CD4-positive, alpha-beta T cell treated with Interleukin-12 subunit alpha and Interleukin-12 subunit beta, for 1 hour (primary cell): ENCODE data around the gene EHD4.

Source experiments
- DNase-seq: peaks from one replicate; pipeline ENCODE4 v3.0.0-alpha.2; 2020

Gene EHD4

GRCh38 chr15:41915255-41915994, 56.9 kb downstream of the EHD4 start:
- DNase-seq, result no peak

- no peak for DNase-seq
These were observed 57.9 kb downstream of the EHD4 start for GRCh38 chr15:41914411-41914810.

- DNase-seq, result no peak
These were observed 59.1 kb downstream of the EHD4 start for GRCh38 chr15:41913256-41913655.

- no peak for DNase-seq
These were observed 60.5 kb downstream of the EHD4 start for GRCh38 chr15:41911691-41912345.

- DNase-seq, result no peak
These were observed 63.5 kb downstream of the EHD4 start for GRCh38 chr15:41908736-41909461.

- no peak for DNase-seq
These were observed 65.2 kb downstream of the EHD4 start for GRCh38 chr15:41907141-41907540.

- no peak for DNase-seq
These were observed 65.7 kb downstream of the EHD4 start for GRCh38 chr15:41906608-41907007.

- DNase-seq, result no peak
These were observed 67.1 kb downstream of the EHD4 start for GRCh38 chr15:41905036-41905793.

- DNase-seq, result peak; percentile 82
These were observed 67.8 kb downstream of the EHD4 start for GRCh38 chr15:41904541-41905005.

- no peak for DNase-seq
These were observed 68.6 kb downstream of the EHD4 start for GRCh38 chr15:41903782-41904181.

- DNase-seq, result no peak
These were observed 70.9 kb downstream of the EHD4 start for GRCh38 chr15:41901431-41901830.

GRCh38 chr15:41900526-41901380, 71.6 kb downstream of the EHD4 start:
- no peak for DNase-seq

GRCh38 chr15:41899854-41900442, 72.4 kb downstream of the EHD4 start:
- DNase-seq, result no peak

- DNase-seq, result no peak
These were observed 75.0 kb downstream of the EHD4 start for GRCh38 chr15:41897363-41897799.

GRCh38 chr15:41896566-41896965, 75.8 kb downstream of the EHD4 start:
- DNase-seq, result no peak

- no peak for DNase-seq
These were observed 76.4 kb downstream of the EHD4 start for GRCh38 chr15:41895957-41896356.

- DNase-seq, result no peak
These were observed 76.9 kb downstream of the EHD4 start for GRCh38 chr15:41895491-41895890.

GRCh38 chr15:41894791-41895463, 77.4 kb downstream of the EHD4 start:
- peak; percentile 92 for DNase-seq

GRCh38 chr15:41894251-41894790, 78.0 kb downstream of the EHD4 start:
- DNase-seq, result no peak

GRCh38 chr15:41893422-41894250, 78.7 kb downstream of the EHD4 start, which contains the start of gene SPTBN5:
SPTBN5 (minus strand) TSS chr15:41894053; CDS start chr15:41893497, 556 bp downstream.
- no peak for DNase-seq
